Measurements from ENCODE around the gene DPYSL4. TPM values are rescaled to one million over a fixed set of nuclear protein-coding genes. Genes with fewer than 3 reads are reported as not detected.

Gene DPYSL4
- total RNA-seq, 1 experiment from 2014 or later: 26.3 TPM

GRCh38 chr10:132146941-132147915, 39.5 kb upstream of the DPYSL4 start:
- H3K14ac ChIP-seq (ENCODE audit: insufficient read depth, low read length): no peak overlapping the region
- WGBS (ENCODE audit: extremely low coverage, insufficient read length, low lambda C conversion rate): no CpG with 5 or more reads among the region's 31 CpGs
- no peaks in the 10 kb centered on the region for H3K79me1 ChIP-seq (ENCODE audit: insufficient read depth, low read depth, low read length, poor library complexity, severe bottlenecking)
- no peak overlapping the region for H2BK20ac ChIP-seq (ENCODE audit: low read depth, low read length, poor library complexity, severe bottlenecking)
- H2BK12ac ChIP-seq (ENCODE audit: insufficient read length, low read depth, low read length): no peak overlapping the region
- no peak for DNase-seq
- Mint-ChIP-seq H3K9me3 (no peaks in the 10 kb centered on the region), H3K27ac (no peak overlapping the region), H3K27me3 (ENCODE audit: low read depth) (no peaks in the 10 kb centered on the region), H3K36me3 (ENCODE audit: insufficient read depth in 1 of 3, low read depth in 3 of 3) (no peaks in the 10 kb centered on the region; a peak in 1 of 7 replicates), H3K4me3 (no peak overlapping the region), H3K4me1 (peaks cover 5 to 10% of the 10 kb centered on the region in 2 experiments; a peak in 3 of 4 replicates)
- no peaks in the 10 kb centered on the region for H4K20me1 ChIP-seq (ENCODE audit: control insufficient read depth, insufficient read depth, insufficient read length)
- no peak overlapping the region for H2BK5ac ChIP-seq (ENCODE audit: insufficient read length, low read length)
- H3K9me3 ChIP-seq (ENCODE audit: control insufficient read depth, low read depth, low read length): no peaks in the 10 kb centered on the region
- no peak overlapping the region for H2BK120ac ChIP-seq (ENCODE audit: low read depth, low read length, poor library complexity, severe bottlenecking)
- H3K23ac ChIP-seq (ENCODE audit: insufficient read length, low read depth, low read length): no peak overlapping the region
- no peak overlapping the region for H3K27ac ChIP-seq (ENCODE audit: insufficient read length, low read depth, low read length)
- no peaks in the 10 kb centered on the region for H3K23me2 ChIP-seq (ENCODE audit: insufficient read length, low read depth, low read length, poor library complexity, severe bottlenecking)
- no peak for TF ChIP-seq CTCF (conservative IDR thresholded peaks at IDR 0.05)
- H4K5ac ChIP-seq (ENCODE audit: insufficient read length, low read depth, low read length): no peak overlapping the region
- H3K56ac ChIP-seq (ENCODE audit: insufficient read length, low read depth, low read length): no peak overlapping the region
- H3K4ac ChIP-seq (ENCODE audit: low read depth, low read length): no peak overlapping the region
- H3K9ac ChIP-seq (ENCODE audit: extremely low read depth, insufficient read length, low read length): no peak overlapping the region
- H2AK5ac ChIP-seq (ENCODE audit: insufficient read length, low read length): no peak overlapping the region
- no peaks in the 10 kb centered on the region for H3K79me2 ChIP-seq (ENCODE audit: insufficient read depth, low read length)
- no peaks in the 10 kb centered on the region for H3K27me3 ChIP-seq (ENCODE audit: insufficient read depth, low read length)
- no peak overlapping the region for H4K91ac ChIP-seq (ENCODE audit: insufficient read length, low read depth, low read length)
- H3K18ac ChIP-seq (ENCODE audit: insufficient read length, low read depth, low read length): no peak overlapping the region
- no peak overlapping the region for H3T11ph ChIP-seq (ENCODE audit: low read length)
- H2BK15ac ChIP-seq (ENCODE audit: low read depth, low read length): no peak overlapping the region
- no peak overlapping the region for H2AFZ ChIP-seq (ENCODE audit: low read length)
- no peak overlapping the region for H4K8ac ChIP-seq (replicated peaks; ENCODE audit: insufficient read length, low read depth, low read length)
- H3K4me2 ChIP-seq (ENCODE audit: insufficient read depth, insufficient read length, low read length): no peak overlapping the region
- H3K4me1 ChIP-seq (ENCODE audit: insufficient read depth, low read length): no peaks in the 10 kb centered on the region

All from H9 (cell line).